Testis (tissue), 3 donors: ENCODE measurements around the gene RAPGEFL1. TPM values are rescaled to one million over a fixed set of nuclear protein-coding genes. Genes with fewer than 3 reads are reported as not detected.
"Not testable (repeated sequence)": the region's sequence is repeated elsewhere in the genome, so short reads cannot be mapped to it uniquely, and the experiment has no call there.

Source experiments
- DNase-seq: peaks from one replicate; pipeline ENCODE4 v3.0.0-alpha.2; 2019
- H3K27ac ChIP-seq, 2 donors: fragments of 200-600 bp; sonication (generic); one replicate each; pipeline ENCODE4 v1.5.1; 2019
- H3K27me3 ChIP-seq: fragments of 200-600 bp; sonication (generic); one replicate; pipeline ENCODE4 v1.5.1; 2019
- H3K36me3 ChIP-seq: fragments of 200-600 bp; sonication (generic); one replicate; pipeline ENCODE4 v1.5.1; 2017; ENCODE audit warnings: low read depth; ENCODE audit errors: missing control alignments
- H3K4me1 ChIP-seq: fragments of 200-600 bp; sonication (generic); one replicate; pipeline ENCODE4 v1.5.1; 2019
- H3K4me3 ChIP-seq, 2 donors: fragments of 200-600 bp; sonication (generic); one replicate each; pipeline ENCODE4 v1.5.1; 2017 to 2019
- H3K9me3 ChIP-seq: fragments of 200-600 bp; sonication (generic); one replicate; pipeline ENCODE4 v1.5.1; 2017
- POLR2A ChIP-seq: fragments of 450-650 bp; IDR thresholded peaks from one replicate; pipeline ENCODE4 v1.6.1; 2017; ENCODE audit warnings: antibody characterized with exemption, mild to moderate bottlenecking, moderate library complexity
- WGBS, 2 donors: methylation state at CpG; one replicate each; pipeline ENCODE4 v1.1.5; 2018; 5-methylcytosine and 5-hydroxymethylcytosine counted together
- intact Hi-C: fragments of 100-400 bp; cut with DNase I; formaldehyde crosslinking; loops from one replicate; pipeline ENCODE4 v1.15.1; 2023; ENCODE audit warnings: low total_unique reads
- polyA plus RNA-seq: library from polyadenylated mRNA; stranded (reverse); fragments of 350-450 nt; fragmentation: Illumina TruSeq; extraction: RNeasy Lipid Tissue Mini Kit (QIAGEN cat#74804); gene quantifications from one replicate; pipeline ENCODE4 v1.2.3, GENCODE V29; 2014; ENCODE audit warnings: low read depth, low replicate concordance; ENCODE audit not compliant: insufficient read depth
- total RNA-seq, 2 donors: library from RNA; depleted of rRNA; stranded (reverse); fragments of >200 nt; gene quantifications; one replicate each; pipeline ENCODE4 v1.2.3, GENCODE V29; 2016
- TF ChIP-seq, protein P1 (sequence below), 3 experiments: fragments of 450-650 bp in 2 of 3; fragments of 200-600 bp in 1 of 3; sonication (generic) in 1 of 3; IDR thresholded peaks; one replicate each; pipeline ENCODE4 v1.5.1; 2016 to 2019; ENCODE audit warnings: antibody characterized with exemption in 3 of 3, mild to moderate bottlenecking in 2 of 3, moderate library complexity in 1 of 3

The RAPGEFL1 gene
- total and polyA plus RNA-seq, 3 donors from 2014 or later, result 13.6 to 23.9 (median 22.3) TPM

DNA sequence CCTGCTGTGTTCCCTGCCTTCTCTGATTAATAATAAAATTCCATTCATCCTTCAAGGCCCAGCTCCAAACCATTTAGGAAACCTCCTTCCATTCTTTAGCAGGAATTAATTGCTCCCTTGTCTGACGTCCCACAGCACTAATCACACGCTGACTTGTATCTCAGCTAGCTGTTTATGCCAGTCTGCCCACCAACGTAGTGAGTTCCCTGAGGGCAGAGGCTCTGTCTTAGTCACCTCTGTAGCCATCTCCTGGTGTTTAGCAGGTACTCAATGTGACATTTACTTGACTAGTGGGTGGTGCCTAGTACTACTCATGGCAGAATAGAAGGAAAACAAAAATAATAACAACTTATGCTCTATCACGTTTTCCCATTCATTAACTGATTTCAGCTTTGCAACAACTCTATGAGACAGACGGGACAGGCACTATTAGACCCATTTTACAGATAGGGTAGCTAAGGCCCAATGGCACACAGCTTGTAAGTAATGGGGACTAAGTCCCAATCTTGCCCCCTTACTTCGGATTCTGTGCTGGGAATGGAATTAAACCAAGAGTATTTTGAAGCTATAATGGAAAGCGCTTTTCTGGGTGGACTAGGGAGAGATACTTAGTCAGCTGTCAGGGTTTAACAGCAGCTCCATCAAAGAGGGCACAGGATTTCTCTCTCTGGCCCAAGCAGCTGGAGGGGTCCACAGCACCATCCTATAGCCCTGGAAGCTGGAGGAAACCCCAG, 40.9 kb downstream of the RAPGEFL1 start:
- Histone ChIP-seq H3K9me3 (no peaks in the 10 kb centered on the region), H3K4me1 (peaks cover 4% of the 10 kb centered on the region), H3K36me3 (no peaks in the 10 kb centered on the region), H3K27me3 (no peaks in the 10 kb centered on the region), H3K4me3 (no peak overlapping the region), H3K27ac (peak overlapping the region in 1 of 2 donors; percentile 97)
- DNase-seq, result no peak
- TF ChIP-seq, protein P1, sequence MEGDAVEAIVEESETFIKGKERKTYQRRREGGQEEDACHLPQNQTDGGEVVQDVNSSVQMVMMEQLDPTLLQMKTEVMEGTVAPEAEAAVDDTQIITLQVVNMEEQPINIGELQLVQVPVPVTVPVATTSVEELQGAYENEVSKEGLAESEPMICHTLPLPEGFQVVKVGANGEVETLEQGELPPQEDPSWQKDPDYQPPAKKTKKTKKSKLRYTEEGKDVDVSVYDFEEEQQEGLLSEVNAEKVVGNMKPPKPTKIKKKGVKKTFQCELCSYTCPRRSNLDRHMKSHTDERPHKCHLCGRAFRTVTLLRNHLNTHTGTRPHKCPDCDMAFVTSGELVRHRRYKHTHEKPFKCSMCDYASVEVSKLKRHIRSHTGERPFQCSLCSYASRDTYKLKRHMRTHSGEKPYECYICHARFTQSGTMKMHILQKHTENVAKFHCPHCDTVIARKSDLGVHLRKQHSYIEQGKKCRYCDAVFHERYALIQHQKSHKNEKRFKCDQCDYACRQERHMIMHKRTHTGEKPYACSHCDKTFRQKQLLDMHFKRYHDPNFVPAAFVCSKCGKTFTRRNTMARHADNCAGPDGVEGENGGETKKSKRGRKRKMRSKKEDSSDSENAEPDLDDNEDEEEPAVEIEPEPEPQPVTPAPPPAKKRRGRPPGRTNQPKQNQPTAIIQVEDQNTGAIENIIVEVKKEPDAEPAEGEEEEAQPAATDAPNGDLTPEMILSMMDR (IDR thresholded peaks at IDR 0.05), result no peak
- TF ChIP-seq POLR2A, result no peak
- intact Hi-C loops, result no loop called here
- 47 to 55% methylated on average over 7 of the region's 7 CpGs for WGBS, 2 donors

DNA sequence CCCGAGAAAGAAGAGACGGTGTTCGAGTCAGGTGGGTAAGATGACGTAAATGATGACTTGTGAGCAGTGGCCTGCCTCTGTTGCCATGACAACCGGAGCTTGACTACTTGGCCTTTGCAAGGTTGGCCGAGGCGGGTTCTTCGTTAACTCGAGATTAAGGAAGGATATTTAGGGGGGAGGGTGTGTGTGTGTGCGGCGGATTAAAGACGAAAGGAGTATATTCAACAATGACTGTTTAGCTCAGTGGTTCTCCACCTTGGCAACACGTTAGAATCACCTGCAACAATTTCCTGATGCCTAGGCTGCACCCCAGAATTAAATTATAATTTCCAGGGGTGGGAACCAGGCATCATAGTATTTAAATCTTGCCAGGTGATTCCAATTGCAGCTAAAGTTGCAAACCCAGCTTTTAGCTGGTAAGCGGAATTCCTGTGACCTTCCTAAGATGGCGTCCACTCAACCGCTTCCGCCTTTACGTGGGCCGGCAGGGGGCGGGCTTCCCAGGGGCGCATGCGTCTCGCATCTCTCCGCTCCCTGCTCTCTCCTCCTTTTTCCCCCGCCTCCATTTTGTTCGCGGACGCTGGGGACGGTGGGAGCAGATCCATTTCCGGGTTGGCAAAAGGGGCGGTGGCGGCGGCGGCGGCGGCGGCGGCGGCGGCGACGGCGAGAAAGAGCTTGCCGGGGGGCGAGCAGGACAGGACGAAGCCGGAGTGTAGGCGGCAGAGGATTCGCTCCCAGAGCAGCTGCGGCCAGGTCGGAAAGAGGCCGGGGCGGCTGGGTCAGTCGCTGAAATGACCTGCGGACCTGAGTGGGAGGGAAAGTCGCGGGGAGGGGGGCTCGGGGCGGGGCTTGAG, 41.7 kb downstream of the RAPGEFL1 start, which contains the start of gene WIPF2:
WIPF2 (plus strand) TSS at position 565 of the 854 bp plus-strand sequence. CDS start 37,156 bp downstream, outside the sequence.
- Histone ChIP-seq H3K27ac (peak within 1 kb of the TSS; percentile 96 to 97), H3K36me3 (no peaks in the 10 kb centered on the region), H3K4me3 (peak within 1 kb of the TSS; percentile 80 to 91), H3K4me1 (peaks cover 4% of the 10 kb centered on the region), H3K9me3 (no peaks in the 10 kb centered on the region), H3K27me3 (no peaks in the 10 kb centered on the region)
- TF ChIP-seq, protein P1 (IDR thresholded peaks at IDR 0.05), result peak; percentile 76 to 89 (median 87)
- no peak for TF ChIP-seq POLR2A
- DNase-seq, result peak; percentile 96
- WGBS, 2 donors, result 1% methylated on average over 45 to 57 of the region's 59 CpGs
- intact Hi-C loops, result no loop called here

GRCh38 chr17:40219594-40220338, 42.5 kb downstream of the RAPGEFL1 start:
- Histone ChIP-seq H3K9me3 (no peaks in the 10 kb centered on the region), H3K27me3 (no peaks in the 10 kb centered on the region), H3K4me3 (peak overlapping the region; percentile 80 to 91), H3K4me1 (peaks cover 9% of the 10 kb centered on the region), H3K36me3 (no peaks in the 10 kb centered on the region), H3K27ac (peak overlapping the region; percentile 96 to 97)
- intact Hi-C loops, result no loop called here
- TF ChIP-seq, protein P1 (IDR thresholded peaks at IDR 0.05), result no peak
- TF ChIP-seq POLR2A, result no peak
- WGBS, 2 donors, result 1 to 3% methylated on average over 24 of the region's 24 CpGs
- no peak for DNase-seq

- no peaks in the 10 kb centered on the region for H3K36me3 ChIP-seq
- WGBS, 2 donors, result 44 to 55% methylated on average over 5 of the region's 5 CpGs
- peaks cover 11% of the 10 kb centered on the region for H3K4me1 ChIP-seq
- peak; percentile 68 for DNase-seq
- TF ChIP-seq POLR2A, result no peak
- TF ChIP-seq, protein P1 (IDR thresholded peaks at IDR 0.05), result no peak
- H3K9me3 ChIP-seq, result no peaks in the 10 kb centered on the region
- H3K4me3 ChIP-seq, result no peak overlapping the region
- peak overlapping the region in 1 of 2 donors; percentile 54 for H3K27ac ChIP-seq
- intact Hi-C loops, result no loop called here
- no peaks in the 10 kb centered on the region for H3K27me3 ChIP-seq
Measured at GRCh38 chr17:40224718-40225550, 47.7 kb downstream of the RAPGEFL1 start.

DNA sequence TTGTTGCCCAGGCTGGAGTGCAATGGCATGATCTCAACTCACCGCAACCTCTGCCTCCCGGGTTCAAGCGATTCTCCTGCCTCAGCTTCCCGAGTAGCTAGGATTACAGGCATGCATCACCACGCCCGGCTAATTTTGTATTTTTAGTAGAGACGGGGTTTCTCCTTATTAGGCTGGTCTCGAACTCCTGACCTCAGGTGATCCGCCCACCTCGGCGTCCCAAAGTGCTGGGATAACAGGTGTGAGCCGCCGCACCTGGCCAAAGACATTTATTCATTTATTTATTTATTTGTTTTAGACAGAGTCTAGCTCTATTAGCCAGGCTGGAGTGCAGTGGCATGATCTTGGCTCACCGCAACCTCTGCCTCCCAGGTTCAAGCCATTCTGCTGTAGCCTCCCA, 51.9 kb downstream of the RAPGEFL1 start:
- H3K27ac ChIP-seq, H3K4me3 ChIP-seq, H3K4me1 ChIP-seq, H3K36me3 ChIP-seq, DNase-seq, intact Hi-C loops, H3K9me3 ChIP-seq, H3K27me3 ChIP-seq: not testable (repeated sequence)
- WGBS, 2 donors, result 97% methylated on average over 14 of the region's 14 CpGs
